ENCODE data around the gene BDH1. TPM values are rescaled to one million over a fixed set of nuclear protein-coding genes. Genes with fewer than 3 reads are reported as not detected.

BDH1 gene
- total RNA-seq, 1 donor from 2014 or later = 32.2 TPM

GRCh38 chr3:197508461-197508860 lies 47.3 kb downstream of the BDH1 start:
- DNase-seq (ENCODE audit: low read depth, low spot score) = no peak
- Mint-ChIP-seq H3K27ac (ENCODE audit: unreplicated experiment) (no peak overlapping the region), H3K36me3 (ENCODE audit: low read depth) (no peaks in the 10 kb centered on the region), H3K9me3 (no peaks in the 10 kb centered on the region), H3K4me3 (no peak overlapping the region), H3K27me3 (ENCODE audit: low read depth) (no peaks in the 10 kb centered on the region), H3K4me1 (peaks cover 20% of the 10 kb centered on the region)
- no peak for TF ChIP-seq CTCF (conservative IDR thresholded peaks at IDR 0.05)

DNA sequence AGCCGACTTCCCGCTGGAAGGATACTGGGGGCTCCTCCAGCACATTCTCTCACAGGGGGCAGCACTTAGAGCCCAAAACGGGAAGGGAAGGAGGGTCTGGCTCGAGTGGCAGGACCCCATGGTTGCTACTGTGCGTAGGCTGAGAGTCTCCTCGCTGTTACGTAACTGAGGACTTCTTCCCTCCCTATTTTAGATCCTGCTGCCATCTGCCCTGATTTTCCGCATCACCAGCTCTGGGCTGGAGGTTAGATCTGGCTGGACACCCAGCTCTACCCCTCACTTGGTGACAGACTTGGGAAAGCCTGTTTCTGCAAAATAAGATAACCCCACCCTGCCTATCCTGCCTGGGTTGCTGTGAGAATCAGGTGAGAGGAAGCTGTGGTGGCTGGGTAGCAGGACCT lies 47.7 kb downstream of the BDH1 start:
- Mint-ChIP-seq H3K27ac (ENCODE audit: unreplicated experiment) (peak overlapping the region; percentile 21), H3K4me1 (peaks cover 20% of the 10 kb centered on the region), H3K9me3 (no peaks in the 10 kb centered on the region), H3K27me3 (ENCODE audit: low read depth) (no peaks in the 10 kb centered on the region), H3K4me3 (no peak overlapping the region), H3K36me3 (ENCODE audit: low read depth) (no peaks in the 10 kb centered on the region)
- no peak for TF ChIP-seq CTCF (conservative IDR thresholded peaks at IDR 0.05)
- no peak for DNase-seq (ENCODE audit: low read depth, low spot score)

GRCh38 chr3:197507541-197507940 lies 48.2 kb downstream of the BDH1 start:
- peak overlapping the region; percentile 21 for H3K27ac Mint-ChIP-seq (ENCODE audit: unreplicated experiment)
- no peak for TF ChIP-seq CTCF (conservative IDR thresholded peaks at IDR 0.05)
- H3K4me3 Mint-ChIP-seq = peak overlapping the region; percentile 20
- no peaks in the 10 kb centered on the region for H3K27me3 Mint-ChIP-seq (ENCODE audit: low read depth)
- peaks cover 20% of the 10 kb centered on the region for H3K4me1 Mint-ChIP-seq
- no peak for DNase-seq (ENCODE audit: low read depth, low spot score)
- H3K36me3 Mint-ChIP-seq (ENCODE audit: low read depth) = no peaks in the 10 kb centered on the region
- no peaks in the 10 kb centered on the region for H3K9me3 Mint-ChIP-seq

- H3K4me3 Mint-ChIP-seq = no peak overlapping the region
- DNase-seq (ENCODE audit: low read depth, low spot score) = no peak
- H3K27me3 Mint-ChIP-seq (ENCODE audit: low read depth) = no peaks in the 10 kb centered on the region
- H3K4me1 Mint-ChIP-seq = peaks cover 20% of the 10 kb centered on the region
- H3K36me3 Mint-ChIP-seq (ENCODE audit: low read depth) = no peaks in the 10 kb centered on the region
- H3K27ac Mint-ChIP-seq (ENCODE audit: unreplicated experiment) = no peak overlapping the region
- TF ChIP-seq CTCF (conservative IDR thresholded peaks at IDR 0.05) = no peak
- H3K9me3 Mint-ChIP-seq = no peaks in the 10 kb centered on the region
Observed at GRCh38 chr3:197507081-197507480, 48.7 kb downstream of the BDH1 start.

DNA sequence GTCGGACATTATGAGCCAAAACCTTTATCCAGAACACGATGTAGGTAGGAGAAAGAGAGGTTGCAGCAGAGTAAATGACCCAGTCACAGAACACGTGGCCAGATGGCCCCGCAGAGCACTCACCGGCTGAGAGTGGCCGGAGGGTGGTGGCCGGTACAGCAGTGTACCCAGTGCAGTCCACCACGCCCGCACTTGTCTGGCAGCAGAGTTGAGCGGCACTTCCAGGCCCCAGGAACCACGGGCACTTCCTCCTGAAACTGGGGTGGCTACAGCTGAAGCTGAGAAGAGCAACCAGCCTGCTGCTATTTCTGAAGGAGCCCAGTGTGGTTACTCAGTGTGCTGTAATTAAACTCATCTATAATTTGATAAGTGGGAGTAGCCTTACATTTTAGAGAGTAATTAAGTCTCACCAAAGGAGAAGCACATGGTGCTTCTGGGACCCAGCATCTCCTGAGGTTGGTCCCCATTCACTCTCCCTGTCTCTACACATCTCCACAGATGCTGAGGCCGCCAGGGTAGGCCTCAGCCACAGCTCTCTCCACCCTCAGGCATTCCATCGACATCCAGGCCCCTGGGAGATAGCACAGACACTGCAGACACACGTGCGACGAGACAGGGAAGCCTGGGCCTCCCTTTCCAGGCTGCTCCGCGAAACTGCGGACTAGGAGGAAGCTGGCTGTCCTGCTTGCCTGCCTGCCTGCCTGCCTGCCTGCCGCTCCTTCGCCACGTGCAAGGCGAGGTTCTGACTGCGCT lies 49.8 kb downstream of the BDH1 start:
- peak overlapping the region; percentile 48 for H3K27ac Mint-ChIP-seq (ENCODE audit: unreplicated experiment)
- no peak overlapping the region for H3K4me3 Mint-ChIP-seq
- no peaks in the 10 kb centered on the region for H3K36me3 Mint-ChIP-seq (ENCODE audit: low read depth)
- no peaks in the 10 kb centered on the region for H3K27me3 Mint-ChIP-seq (ENCODE audit: low read depth)
- peaks cover 20% of the 10 kb centered on the region for H3K4me1 Mint-ChIP-seq
- no peak for DNase-seq (ENCODE audit: low read depth, low spot score)
- H3K9me3 Mint-ChIP-seq = peaks cover 2% of the 10 kb centered on the region
- TF ChIP-seq CTCF (conservative IDR thresholded peaks at IDR 0.05) = no peak

All from neural crest cell (in vitro differentiated cells).